ENCODE results near the gene NHLRC2. TPM values are rescaled to one million over a fixed set of nuclear protein-coding genes. Genes with fewer than 3 reads are reported as not detected.

Gene NHLRC2
- total and polyA plus RNA-seq, 2 experiments from 2014 or later = 15.5 to 28.1 TPM

- Histone ChIP-seq H3K4me1 (ENCODE audit: insufficient read depth) (no peaks in the 10 kb centered on the region), H3K79me2 (replicated peaks; ENCODE audit: insufficient read depth) (no peaks in the 10 kb centered on the region), H3K36me3 (ENCODE audit: insufficient read depth) (peaks cover 13% of the 10 kb centered on the region; the same call in 1 of the 2 replicates), H3K4me2 (no peak overlapping the region), H3K27me3 (ENCODE audit: insufficient read depth) (no peaks in the 10 kb centered on the region), H4K20me1 (replicated peaks; ENCODE audit: insufficient read depth) (no peaks in the 10 kb centered on the region), H3F3A (replicated peaks; ENCODE audit: low read depth) (no peaks in the 10 kb centered on the region), H3K9me2 (ENCODE audit: insufficient read depth) (no peaks in the 10 kb centered on the region; the same call in 1 of the 2 replicates), H3K27ac (ENCODE audit: low read depth) (no peak overlapping the region), H2AFZ (no peak overlapping the region), H3K4me3 (no peak overlapping the region)
- Mint-ChIP-seq H3K27me3 (ENCODE audit: insufficient read depth, low read depth, poor library complexity) (peaks cover 2% of the 10 kb centered on the region), H3K9me3 (peaks cover 6% of the 10 kb centered on the region; the same call in 1 of the 3 replicates), H3K27ac (no peak overlapping the region), H3K4me1 (no peaks in the 10 kb centered on the region), H3K36me3 (ENCODE audit: low read depth) (peaks cover 22% of the 10 kb centered on the region), H3K4me3 (no peak overlapping the region)
- no peak for ATAC-seq
- no peak for TF ChIP-seq ZNF331 (CRISPR knock-in tag; IDR thresholded peaks at IDR 0.05; ENCODE audit: low read depth)
- TF ChIP-seq ETS1 (IDR thresholded peaks at IDR 0.05) = no peak
- no peak for TF ChIP-seq CTCF (conservative IDR thresholded peaks at IDR 0.05; ENCODE audit: low read depth in 2 of 2)
- no peak for TF ChIP-seq STAT1 (IDR thresholded peaks at IDR 0.05; ENCODE audit: unreplicated experiment)
- no peak for TF ChIP-seq NANOG (IDR thresholded peaks at IDR 0.05; ENCODE audit: borderline replicate concordance)
- no peak for TF ChIP-seq EZH2phosphoT487 (IDR thresholded peaks at IDR 0.05; ENCODE audit: unreplicated experiment)
- no peak for TF ChIP-seq ZNF462 (CRISPR knock-in tag; IDR thresholded peaks at IDR 0.05)
- TF ChIP-seq EZH2 (IDR thresholded peaks at IDR 0.05; ENCODE audit: low read depth, unreplicated experiment) = no peak
- no peak for TF ChIP-seq ZNF114 (CRISPR knock-in tag; IDR thresholded peaks at IDR 0.05)
- TF ChIP-seq POLR2AphosphoS5 (IDR thresholded peaks at IDR 0.05; ENCODE audit: low read depth) = no peak
- TF ChIP-seq JUNB (IDR thresholded peaks at IDR 0.05; ENCODE audit: unreplicated experiment) = no peak
- TF ChIP-seq REST (IDR thresholded peaks at IDR 0.05; ENCODE audit: unreplicated experiment) = no peak
- no peak for TF ChIP-seq CREB1 (CRISPR knock-in tag; IDR thresholded peaks at IDR 0.05; ENCODE audit: low read depth)
- no peak for DNase-seq (ENCODE audit: low spot score)
These were observed 43.5 kb downstream of the NHLRC2 start for GRCh38 chr10:113897693-113898618.

Data from GM23338 (cell line).